ENCODE data around the gene UNC13B. TPM values are rescaled to one million over a fixed set of nuclear protein-coding genes. Genes with fewer than 3 reads are reported as not detected.

Gene UNC13B
- total RNA-seq, 4 donors from 2014 or later, result 19.1 to 46.9 (median 35.1) TPM

GRCh38 chr9:35395076-35395705 lies 233.4 kb downstream of the UNC13B start:
- TF ChIP-seq CTCF (IDR thresholded peaks at IDR 0.05), result no peak
- TF ChIP-seq POLR2A (IDR thresholded peaks at IDR 0.05), result no peak
- WGBS, 2 donors, result 91 to 96% methylated on average over 4 of the region's 4 CpGs
- Histone ChIP-seq H3K9me3 (no peaks in the 10 kb centered on the region), H3K27me3 (no peaks in the 10 kb centered on the region), H3K4me3 (replicated peaks in 1 of 3) (no peak overlapping the region), H3K27ac (no peak overlapping the region), H3K36me3 (peaks cover 34 to 40% of the 10 kb centered on the region in 2 donors), H3K4me1 (no peaks in the 10 kb centered on the region)
- intact Hi-C loops (cut with DNase I), result no loop called here
- DNase-seq, result no peak

GRCh38 chr9:35395706-35396101 lies 233.9 kb downstream of the UNC13B start:
- Histone ChIP-seq H3K36me3 (peaks cover 32 to 40% of the 10 kb centered on the region in 2 donors), H3K9me3 (no peaks in the 10 kb centered on the region), H3K4me1 (no peaks in the 10 kb centered on the region), H3K27ac (no peak overlapping the region), H3K4me3 (replicated peaks in 1 of 3) (no peak overlapping the region), H3K27me3 (no peaks in the 10 kb centered on the region)
- no peak for TF ChIP-seq CTCF (IDR thresholded peaks at IDR 0.05)
- TF ChIP-seq POLR2A (IDR thresholded peaks at IDR 0.05), result no peak
- intact Hi-C loops (cut with DNase I), result no loop called here
- WGBS, 2 donors, result 95 to 97% methylated on average over 1 of the region's 1 CpG
- no peak for DNase-seq

- no peaks in the 10 kb centered on the region for H3K9me3 ChIP-seq
- H3K27me3 ChIP-seq, result no peaks in the 10 kb centered on the region
- TF ChIP-seq POLR2A (IDR thresholded peaks at IDR 0.05) (no peak), CTCF (IDR thresholded peaks at IDR 0.05) (no peak)
- WGBS, 2 donors, result 87 to 98% methylated on average over 10 of the region's 10 CpGs
- no peak for DNase-seq
- peaks cover 29 to 34% of the 10 kb centered on the region in 2 donors for H3K36me3 ChIP-seq
- H3K27ac ChIP-seq, result no peak overlapping the region
- intact Hi-C loops (cut with DNase I), result no loop called here
- no peaks in the 10 kb centered on the region for H3K4me1 ChIP-seq
- no peak overlapping the region for H3K4me3 ChIP-seq (replicated peaks in 1 of 3)
These were observed 234.9 kb downstream of the UNC13B start for GRCh38 chr9:35396560-35397215.

- 91 to 94% methylated on average over 3 of the region's 3 CpGs for WGBS, 2 donors
- Histone ChIP-seq H3K9me3 (no peaks in the 10 kb centered on the region), H3K27me3 (no peaks in the 10 kb centered on the region), H3K4me1 (no peaks in the 10 kb centered on the region), H3K4me3 (replicated peaks in 1 of 3) (no peak overlapping the region), H3K36me3 (peaks cover 29 to 34% of the 10 kb centered on the region in 2 donors), H3K27ac (no peak overlapping the region)
- intact Hi-C loops (cut with DNase I), result no loop called here
- TF ChIP-seq CTCF (IDR thresholded peaks at IDR 0.05), result no peak
- TF ChIP-seq POLR2A (IDR thresholded peaks at IDR 0.05), result no peak
- DNase-seq, result no peak
These were observed 235.4 kb downstream of the UNC13B start for GRCh38 chr9:35397216-35397698.

GRCh38 chr9:35397923-35398322 lies 236.1 kb downstream of the UNC13B start:
- DNase-seq, result no peak
- Histone ChIP-seq H3K4me3 (replicated peaks in 1 of 3) (no peak overlapping the region), H3K27me3 (no peaks in the 10 kb centered on the region), H3K4me1 (no peaks in the 10 kb centered on the region), H3K36me3 (peaks cover 29 to 34% of the 10 kb centered on the region in 2 donors), H3K27ac (no peak overlapping the region), H3K9me3 (no peaks in the 10 kb centered on the region)
- no peak for TF ChIP-seq POLR2A (IDR thresholded peaks at IDR 0.05)
- TF ChIP-seq CTCF (IDR thresholded peaks at IDR 0.05), result no peak
- intact Hi-C loops (cut with DNase I), result no loop called here
- 77 to 90% methylated on average over 1 of the region's 1 CpG for WGBS, 2 donors
